ENCODE data around the gene GOLGA8N. TPM values are rescaled to one million over a fixed set of nuclear protein-coding genes. Genes with fewer than 3 reads are reported as not detected.

The GOLGA8N gene
- total RNA-seq (2022; extraction: Qiagen RNA extraction; ENCODE audit: low read depth), result 0.94 to 1.7 TPM (median 1.4 TPM) in 5 replicates

DNA sequence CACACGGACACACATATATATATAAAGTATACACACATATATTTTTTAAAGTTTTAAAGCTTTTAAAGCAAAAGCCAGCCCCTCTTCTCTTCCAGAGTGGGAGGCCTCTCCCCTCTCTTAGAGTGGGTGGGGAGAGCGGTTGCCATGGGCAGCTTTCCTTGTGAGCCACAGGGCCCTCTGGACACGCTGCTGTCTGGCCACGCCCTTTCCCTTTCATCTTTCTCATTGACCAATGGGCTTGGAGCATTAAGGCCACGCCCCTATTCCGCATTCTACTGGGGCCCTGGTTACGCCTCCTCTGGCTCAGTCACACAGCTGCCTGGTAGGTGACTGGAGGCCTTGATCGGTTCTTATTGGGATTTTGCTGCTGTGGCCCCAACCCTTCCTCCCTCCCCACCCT lies at the start of gene GOLGA8N:
GOLGA8N (plus strand) TSS at position 306 of the 400 bp plus-strand sequence.

DNA sequence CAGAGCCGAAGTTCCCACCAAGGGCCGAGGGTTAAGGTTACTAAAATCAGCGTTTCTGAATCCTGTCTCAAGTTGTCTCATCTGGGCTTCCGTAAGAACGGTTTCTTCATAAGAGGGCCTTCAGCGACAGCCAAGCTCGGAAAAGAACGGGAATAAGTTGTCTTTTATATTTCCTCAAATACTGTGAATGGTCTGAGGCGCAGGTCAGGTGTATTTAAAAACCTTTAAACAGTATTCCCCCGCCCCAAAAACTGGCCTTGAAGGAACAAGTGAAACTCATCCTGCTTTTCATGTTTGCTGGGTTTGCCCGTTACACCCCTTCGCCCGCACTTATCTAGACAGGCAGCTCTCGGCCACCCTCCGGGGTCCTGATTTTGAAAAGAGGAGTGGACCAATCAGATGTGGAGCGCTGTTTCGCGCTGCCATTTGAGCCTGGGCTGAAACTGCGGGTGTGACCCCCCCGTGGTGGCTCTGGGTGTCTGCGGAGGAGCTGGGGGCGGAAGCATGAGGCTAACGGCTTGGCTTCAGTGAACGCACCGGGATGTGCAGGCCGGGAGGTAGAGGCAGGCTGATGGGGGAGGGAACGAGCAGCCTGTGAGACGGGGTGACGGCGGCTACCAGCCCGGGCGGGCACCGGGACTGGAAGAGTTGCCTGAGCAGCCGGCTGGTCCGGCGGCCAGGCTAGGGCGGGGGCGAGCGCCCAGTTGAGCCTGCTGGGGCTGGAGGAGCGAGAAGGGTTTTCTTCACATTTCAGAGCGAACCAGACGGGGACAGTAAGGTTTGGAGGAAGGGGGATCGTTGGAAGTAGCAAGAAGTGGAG lies 22.0 kb downstream of the GOLGA8N start, which contains the start of gene ARHGAP11A:
ARHGAP11A (plus strand) TSS at position 454 of the 820 bp plus-strand sequence. CDS start 708 bp downstream, outside the sequence.

DNA sequence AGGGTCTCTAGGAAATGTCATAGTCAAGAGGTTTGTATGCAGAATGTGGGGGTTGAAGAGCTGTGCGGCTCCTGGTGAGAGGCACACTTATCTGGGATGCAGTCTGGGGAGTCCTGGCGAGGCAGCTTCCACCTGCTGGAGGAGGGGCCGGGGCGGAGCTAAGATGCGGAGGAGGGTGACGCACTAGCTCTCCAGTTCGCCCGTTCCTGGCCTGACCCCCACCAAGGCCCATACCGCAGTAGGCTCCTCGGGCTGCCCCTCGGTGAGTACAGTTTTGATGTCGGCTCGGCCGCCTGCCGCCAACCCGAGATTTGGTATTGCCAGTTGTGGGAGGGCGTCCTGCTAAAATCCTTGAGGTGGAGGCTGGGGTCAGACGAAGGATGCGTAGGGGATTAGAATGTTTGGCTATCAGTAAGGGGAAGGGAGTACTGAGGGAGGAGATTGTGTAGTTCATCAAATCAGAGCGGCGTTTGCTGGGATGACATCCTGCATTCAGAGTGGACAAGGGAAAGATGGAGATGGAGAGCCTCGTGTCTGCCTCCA lies 48.3 kb downstream of the GOLGA8N start, which contains the start of gene SCG5:
SCG5 (plus strand) TSS at position 194 of the 543 bp plus-strand sequence. CDS start 1,883 bp downstream, outside the sequence.

Other genes starting within 250 kb of the GOLGA8N start
- 0.38 to 1.2 TPM (median 0.90 TPM) in 5 replicates for gene GOLGA8K, start 190.2 kb upstream of the GOLGA8N start, total RNA-seq (2022; extraction: Qiagen RNA extraction; ENCODE audit: low read depth)
- 0.19 to 0.54 TPM (median 0.33 TPM) in 5 replicates for gene GOLGA8O, start 137.8 kb upstream of the GOLGA8N start, total RNA-seq (2022; extraction: Qiagen RNA extraction; ENCODE audit: low read depth)
- 66.2 to 98.2 TPM (median 90.5 TPM) in 5 replicates for gene ARHGAP11A, start 22.0 kb downstream of the GOLGA8N start, total RNA-seq (2022; extraction: Qiagen RNA extraction; ENCODE audit: low read depth)
- 1.6 to 3.7 TPM (median 2.2 TPM) in 5 replicates for gene SCG5, start 48.3 kb downstream of the GOLGA8N start, total RNA-seq (2022; extraction: Qiagen RNA extraction; ENCODE audit: low read depth)
- 8.3 to 21.2 TPM (median 9.4 TPM) in 5 replicates for gene GREM1, start 124.5 kb downstream of the GOLGA8N start, total RNA-seq (2022; extraction: Qiagen RNA extraction; ENCODE audit: low read depth)

Data from A549 treated with DMSO at 1 μM for 4 hours (cell line).